HCT116 (cell line): Measurements from ENCODE around the gene ZNF791. TPM values are rescaled to one million over a fixed set of nuclear protein-coding genes. Genes with fewer than 3 reads are reported as not detected.
"Not testable (repeated sequence)": the region's sequence is repeated elsewhere in the genome, so short reads cannot be mapped to it uniquely, and the experiment has no call there.

ENCODE experiments used
- ATAC-seq: fragments of 200-7000 bp; cut with Tn5 transposase; 2 replicates; pipeline ENCODE4 v1.9.1; 2020; ENCODE audit warnings: mild to moderate bottlenecking, moderate library complexity
- BruUV-seq: library from RNA; stranded (reverse); fragments of 400-500 nt; replicated peaks from 2 replicates; lab custom pipeline; 2021; lab: Mats Ljungman, UMichigan
- CTCF ChIA-PET: fragments of 300-600 bp; sonication (Branson Sonifier 250); formaldehyde crosslinking; loops from one replicate; lab custom pipeline; 2021; ENCODE audit warnings: antibody characterized with exemption; lab: Charles Lee
- POLR2A ChIA-PET: fragments of 300-600, 350-600 bp; sonication (Branson Sonifier 250); formaldehyde crosslinking; loops from one replicate; lab custom pipeline; 2021; ENCODE audit warnings: antibody characterized with exemption; lab: Charles Lee
- RAD21 ChIA-PET, 2 experiments: fragments of 300-600 bp; sonication (Branson Sonifier 250); formaldehyde crosslinking; loops; one replicate each; lab custom pipeline; 2023; ENCODE audit warnings: low total read pairs in 2 of 2; ENCODE audit not compliant: uncharacterized antibody in 2 of 2, unreplicated experiment in 2 of 2, low non-redundant PET in 1 of 2; lab: Charles Lee
- DNase-seq: peaks from one replicate; pipeline ENCODE4 v3.0.0-alpha.2; 2010; ENCODE audit warnings: low read depth, low spot score
- H2AFZ ChIP-seq: fragments of 200-600 bp; shearing (Covaris generic), sonication (generic); 2 replicates; pipeline ENCODE4 v1.6.1; 2017; ENCODE audit warnings: low read depth, mixed run types, mixed read lengths, antibody characterized with exemption, low read length; ENCODE audit not compliant: poor library complexity, severe bottlenecking
- H3K27ac ChIP-seq: 2 replicates; pipeline ENCODE4 v1.5.1; 2012; ENCODE audit warnings: low read depth, low read length
- H3K27me3 ChIP-seq: fragments of 200-600 bp; sonication (generic); 2 replicates; pipeline ENCODE4 v1.6.1; 2016; ENCODE audit warnings: mixed run types, low read length, mixed read lengths; ENCODE audit not compliant: insufficient read depth
- H3K36me3 ChIP-seq, 2 experiments: fragments of 200-500 bp in 1 of 2; fragments of 200-600 bp in 1 of 2; sonication (Bioruptor generic) in 1 of 2; sonication (generic) in 1 of 2; 2 replicates each; pipeline versions ENCODE4 v1.5.1 to v1.6.1; 2014 to 2016; ENCODE audit warnings: low read length in 2 of 2, inconsistent platforms in 1 of 2, mixed read lengths in 1 of 2, mixed run types in 1 of 2; ENCODE audit not compliant: insufficient read depth in 2 of 2, control insufficient read depth in 1 of 2
- H3K4me1 ChIP-seq, 2 experiments: fragments of 200-600 bp in 1 of 2; sonication (generic) in 1 of 2; 2 replicates each; pipeline versions ENCODE4 v1.5.1 to v1.6.1; 2012 to 2017; ENCODE audit warnings: low read length in 2 of 2, inconsistent platforms in 1 of 2, mild to moderate bottlenecking in 1 of 2, mixed read lengths in 1 of 2, mixed run types in 1 of 2, moderate library complexity in 1 of 2; ENCODE audit not compliant: insufficient read depth in 2 of 2, control insufficient read depth in 1 of 2
- H3K4me2 ChIP-seq: fragments of 200-600 bp; sonication (generic); 2 replicates; pipeline ENCODE4 v1.6.1; 2017; ENCODE audit warnings: mixed run types, low read length, mixed read lengths
- H3K4me3 ChIP-seq, 2 experiments: fragments of 200-600 bp in 1 of 2; sonication (generic) in 1 of 2; replicated peaks in 1 of 2; 2 replicates each; pipeline ENCODE4 v1.5.1; 2011 to 2016; ENCODE audit warnings: low read length in 2 of 2, control low read depth in 1 of 2, low read depth in 1 of 2, mild to moderate bottlenecking in 1 of 2, mixed read lengths in 1 of 2, mixed run types in 1 of 2
- H3K79me2 ChIP-seq: fragments of 200-600 bp; sonication (generic); 2 replicates; pipeline ENCODE4 v1.6.1; 2017; ENCODE audit warnings: mild to moderate bottlenecking, mixed run types, low read length, moderate library complexity, mixed read lengths; ENCODE audit not compliant: insufficient read depth
- H3K9ac ChIP-seq: fragments of 200-600 bp; sonication (generic); 2 replicates; pipeline ENCODE4 v1.6.1; 2016; ENCODE audit warnings: low read length, mixed read lengths
- H3K9me2 ChIP-seq: fragments of 200-600 bp; sonication (generic), shearing (Covaris generic); 2 replicates; pipeline ENCODE4 v1.6.1; 2017; ENCODE audit warnings: mixed run types, mild to moderate bottlenecking, moderate library complexity; ENCODE audit not compliant: insufficient read depth
- H3K9me3 ChIP-seq, 2 experiments: fragments of 200-500 bp in 1 of 2; fragments of 200-600 bp in 1 of 2; sonication (Bioruptor generic) in 1 of 2; sonication (generic) in 1 of 2; 2 replicates each; pipeline ENCODE4 v1.6.1; 2014 to 2017; ENCODE audit warnings: low read length in 2 of 2, mixed read lengths in 2 of 2, inconsistent platforms in 1 of 2, low read depth in 1 of 2, mild to moderate bottlenecking in 1 of 2, mixed run types in 1 of 2, moderate library complexity in 1 of 2; ENCODE audit not compliant: control insufficient read depth in 1 of 2, insufficient read depth in 1 of 2
- H4K20me1 ChIP-seq: fragments of 200-600 bp; sonication (generic), shearing (Covaris generic); 2 replicates; pipeline ENCODE4 v1.6.1; 2017; ENCODE audit warnings: mixed run types, mild to moderate bottlenecking, moderate library complexity; ENCODE audit not compliant: insufficient read depth
- JUND ChIP-seq: IDR thresholded peaks from 2 replicates; pipeline ENCODE4 v1.6.1; 2012
- REST ChIP-seq: IDR thresholded peaks from 2 replicates; pipeline ENCODE4 v1.6.1; 2012; ENCODE audit warnings: low read depth
- SP1 ChIP-seq: IDR thresholded peaks from 2 replicates; pipeline ENCODE4 v1.6.1; 2012; ENCODE audit warnings: low read depth
- intact Hi-C: fragments of 100-400 bp; cut with micrococcal nuclease; formaldehyde crosslinking; loops from 2 replicates; pipeline ENCODE4 v1.10.0; 2022
- total RNA-seq: library from RNA; stranded (reverse); gene quantifications from one replicate; pipeline ENCODE4 v1.2.1, GENCODE V29; 2021; ENCODE audit not compliant: unreplicated experiment

ZNF791 gene
- total RNA-seq, 1 experiment from 2014 or later, result 21.2 TPM

GRCh38 chr19:12617646-12618045 is 6.9 kb downstream of the ZNF791 start:
- H3K9me2 ChIP-seq, result no peaks in the 10 kb centered on the region
- H3K9me3 ChIP-seq, result peaks cover 4 to 6% of the 10 kb centered on the region in 2 experiments; a peak in 2 of 4 replicates
- H3K9ac ChIP-seq, result no peak overlapping the region
- intact Hi-C loops, result no loop called here
- peaks cover 81% of the 10 kb centered on the region for H3K79me2 ChIP-seq
- no peak overlapping the region for H3K27ac ChIP-seq
- no peaks in the 10 kb centered on the region for H4K20me1 ChIP-seq
- no peak for TF ChIP-seq REST
- no peak for TF ChIP-seq JUND
- TF ChIP-seq SP1, result no peak
- CTCF ChIA-PET, result interaction anchor here (0.7 kb wide), 1 partner anchor 557 kb away, joined by 4 read pairs; no protein-coding TSS in a partner anchor
- RAD21 ChIA-PET, result no interaction called here
- H3K4me1 ChIP-seq, result no peaks in the 10 kb centered on the region
- POLR2A ChIA-PET, result no interaction called here
- H3K36me3 ChIP-seq, result peaks cover 16 to 25% of the 10 kb centered on the region in 2 experiments
- no peak for DNase-seq
- no peak overlapping the region for H3K4me3 ChIP-seq
- BruUV-seq, result no TSS peak
- H3K4me2 ChIP-seq, result no peak overlapping the region
- ATAC-seq, result no peak
- H2AFZ ChIP-seq, result no peak overlapping the region
- H3K27me3 ChIP-seq, result no peaks in the 10 kb centered on the region

GRCh38 chr19:12621253-12622024 is 10.7 kb downstream of the ZNF791 start:
- H2AFZ ChIP-seq, DNase-seq, H3K27me3 ChIP-seq, H3K27ac ChIP-seq, H3K4me2 ChIP-seq, H3K9me3 ChIP-seq, ATAC-seq, intact Hi-C loops, POLR2A ChIA-PET, H4K20me1 ChIP-seq, H3K9ac ChIP-seq, H3K4me3 ChIP-seq, RAD21 ChIA-PET, BruUV-seq, H3K9me2 ChIP-seq, H3K4me1 ChIP-seq, CTCF ChIA-PET: not testable (repeated sequence)
- Histone ChIP-seq H3K79me2 (peaks cover 56% of the 10 kb centered on the region), H3K36me3 (peaks cover 9 to 23% of the 10 kb centered on the region in 2 experiments)
